ENCODE measurements around the gene IHH.

Gene IHH

DNA sequence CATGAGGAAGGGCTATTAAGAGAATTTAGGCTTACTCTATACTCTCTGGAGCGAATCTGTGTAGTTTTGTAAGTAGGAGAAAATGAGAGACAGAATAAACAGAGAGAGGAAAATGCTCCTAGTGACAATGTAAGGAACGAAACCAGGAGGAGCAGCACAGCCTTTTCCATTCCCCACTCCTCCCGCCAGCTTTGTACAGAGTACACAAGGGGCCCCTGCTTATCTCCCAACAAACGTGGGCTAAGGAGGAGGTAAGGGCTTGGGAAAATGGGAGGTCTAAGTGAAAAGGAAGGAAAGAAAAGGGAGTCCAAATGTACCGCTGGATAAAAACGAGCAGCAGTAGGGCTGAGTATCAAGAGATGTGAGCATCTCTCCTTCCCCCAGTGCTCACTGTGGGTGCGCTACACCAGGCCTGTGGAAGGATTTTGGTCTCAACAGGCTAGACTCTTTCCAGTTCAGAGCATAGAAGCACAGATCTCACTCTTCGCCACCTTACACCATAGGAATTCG lies 12.1 kb upstream of the IHH start:
- TF ChIP-seq HOXD13 (CRISPR knock-in tag; IDR thresholded peaks at IDR 0.05; ENCODE audit: borderline replicate concordance) (no peak), ZNF624 (tag by site-specific recombination; IDR thresholded peaks at IDR 0.05) (no peak), ZSCAN16 (tag by site-specific recombination; IDR thresholded peaks at IDR 0.05) (no peak), ZNF24 (tag by site-specific recombination; IDR thresholded peaks at IDR 0.05) (no peak)
- TF ChIP-seq, protein P1, sequence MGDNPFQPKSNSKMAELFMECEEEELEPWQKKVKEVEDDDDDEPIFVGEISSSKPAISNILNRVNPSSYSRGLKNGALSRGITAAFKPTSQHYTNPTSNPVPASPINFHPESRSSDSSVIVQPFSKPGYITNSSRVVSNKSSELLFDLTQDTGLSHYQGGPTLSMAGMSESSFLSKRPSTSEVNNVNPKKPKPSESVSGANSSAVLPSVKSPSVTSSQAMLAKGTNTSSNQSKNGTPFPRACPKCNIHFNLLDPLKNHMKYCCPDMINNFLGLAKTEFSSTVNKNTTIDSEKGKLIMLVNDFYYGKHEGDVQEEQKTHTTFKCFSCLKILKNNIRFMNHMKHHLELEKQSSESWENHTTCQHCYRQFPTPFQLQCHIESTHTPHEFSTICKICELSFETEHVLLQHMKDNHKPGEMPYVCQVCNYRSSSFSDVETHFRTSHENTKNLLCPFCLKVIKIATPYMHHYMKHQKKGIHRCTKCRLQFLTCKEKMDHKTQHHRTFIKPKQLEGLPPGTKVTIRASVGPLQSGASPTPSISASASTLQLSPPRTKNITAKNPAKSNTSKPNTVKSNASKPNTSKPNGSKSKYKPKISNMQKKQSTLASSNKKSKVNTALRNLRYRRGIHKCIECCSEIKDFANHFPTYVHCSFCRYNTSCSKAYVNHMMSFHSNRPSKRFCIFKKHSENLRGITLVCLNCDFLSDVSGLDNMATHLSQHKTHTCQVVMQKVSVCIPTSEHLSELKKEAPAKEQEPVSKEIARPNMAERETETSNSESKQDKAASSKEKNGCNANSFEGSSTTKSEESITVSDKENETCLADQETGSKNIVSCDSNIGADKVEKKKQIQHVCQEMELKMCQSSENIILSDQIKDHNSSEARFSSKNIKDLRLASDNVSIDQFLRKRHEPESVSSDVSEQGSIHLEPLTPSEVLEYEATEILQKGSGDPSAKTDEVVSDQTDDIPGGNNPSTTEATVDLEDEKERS (tag by site-specific recombination; IDR thresholded peaks at IDR 0.05), result no peak
- Histone ChIP-seq H3K9me3 (ENCODE audit: control insufficient read depth, insufficient read depth, low read depth, low read length) (no peaks in the 10 kb centered on the region), H3K4me1 (ENCODE audit: control insufficient read depth, insufficient read depth, low read length) (no peaks in the 10 kb centered on the region), H3K36me3 (ENCODE audit: control insufficient read depth in 2 of 2, insufficient read depth in 1 of 2, low read length in 2 of 2) (peaks cover 3 to 25% of the 10 kb centered on the region in 2 experiments; a peak in 2 of 3 replicates), H3K4me3 (ENCODE audit: low read depth, low read length) (no peak overlapping the region), H3K27ac (ENCODE audit: extremely low read depth, low read depth, low read length) (no peak overlapping the region)
- ChIA-PET POLR2A (no interaction called here), CTCF (interaction anchor here (0.6 to 6.9 kb wide), 34 partner anchors 9 to 614 kb away, joined by 3 to 66 read pairs (median 6); partner anchors contain the start of genes IHH and PTPRN)

DNA sequence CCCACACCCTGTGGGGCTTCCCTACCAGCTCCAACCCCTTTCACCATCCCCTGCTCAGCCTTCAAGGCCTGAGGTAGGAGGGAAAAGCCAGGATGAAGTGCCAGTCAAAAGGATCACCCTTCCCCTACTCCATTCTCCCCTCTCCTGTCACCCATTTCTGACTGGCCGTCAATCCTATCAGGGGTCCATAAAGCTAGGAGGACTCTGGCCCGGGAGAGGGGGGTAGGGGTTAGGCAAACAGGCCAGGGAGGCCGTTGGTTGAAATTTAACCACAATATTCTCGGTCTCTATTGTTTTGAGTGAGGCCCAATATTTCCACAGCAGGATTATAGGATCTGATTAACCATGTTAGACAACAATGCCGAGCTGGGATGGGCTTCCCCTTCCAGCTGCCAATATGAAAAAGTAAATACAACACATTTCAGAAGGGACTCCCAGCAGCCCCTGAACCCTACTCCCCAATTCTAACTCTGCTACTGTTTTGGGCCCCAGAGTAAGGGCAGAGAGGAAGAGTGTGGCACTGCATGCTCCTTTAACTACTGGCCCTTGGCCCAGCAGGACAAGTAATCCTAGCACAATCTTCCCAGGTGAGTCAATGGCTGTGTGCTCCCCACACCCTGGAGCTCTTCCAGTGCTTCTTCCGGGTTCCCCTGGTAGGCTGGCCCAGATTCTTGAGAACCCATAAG lies 10.6 kb upstream of the IHH start:
- Histone ChIP-seq H3K9me3 (ENCODE audit: control insufficient read depth, insufficient read depth, low read depth, low read length) (no peaks in the 10 kb centered on the region), H3K36me3 (ENCODE audit: control insufficient read depth in 2 of 2, insufficient read depth in 1 of 2, low read length in 2 of 2) (peaks cover 3 to 10% of the 10 kb centered on the region in 2 experiments; a peak in 2 of 3 replicates), H3K4me1 (ENCODE audit: control insufficient read depth, insufficient read depth, low read length) (no peaks in the 10 kb centered on the region), H3K4me3 (ENCODE audit: low read depth, low read length) (no peak overlapping the region), H3K27ac (ENCODE audit: extremely low read depth, low read depth, low read length) (no peak overlapping the region)
- ChIA-PET CTCF (interaction anchor here (0.7 to 6.9 kb wide), 17 partner anchors 8 to 208 kb away, joined by 3 to 66 read pairs (median 8); partner anchors contain the start of genes DNAJB2 and IHH), POLR2A (no interaction called here)
- TF ChIP-seq ZFHX2 (tag by site-specific recombination; conservative IDR thresholded peaks at IDR 0.05) (no peak), ZNF623 (tag by site-specific recombination; IDR thresholded peaks at IDR 0.05) (no peak), SALL2 (tag by site-specific recombination; IDR thresholded peaks at IDR 0.05; ENCODE audit: borderline replicate concordance) (no peak), ZNF398 (tag by site-specific recombination; IDR thresholded peaks at IDR 0.05) (no peak), ZNF155 (tag by site-specific recombination; IDR thresholded peaks at IDR 0.05) (no peak), ZNF530 (tag by site-specific recombination; IDR thresholded peaks at IDR 0.05; ENCODE audit: low read depth) (no peak), ZFP41 (tag by site-specific recombination; IDR thresholded peaks at IDR 0.05; ENCODE audit: borderline replicate concordance) (no peak), YY2 (tag by site-specific recombination; IDR thresholded peaks at IDR 0.05) (no peak), ZBTB44 (tag by site-specific recombination; IDR thresholded peaks at IDR 0.05) (no peak), ZBTB11 (tag by site-specific recombination; conservative IDR thresholded peaks at IDR 0.05; ENCODE audit: low read depth) (no peak), REST (tag by site-specific recombination; IDR thresholded peaks at IDR 0.05) (no peak), ZNF350 (tag by site-specific recombination; IDR thresholded peaks at IDR 0.05) (no peak), GLI4 (tag by site-specific recombination; IDR thresholded peaks at IDR 0.05) (no peak)
